Activated CD8-positive, alpha-beta T cell treated with anti-CD3 and anti-CD28 coated beads for 36 hours (primary cell): ENCODE results near the gene C1orf174. TPM values are rescaled to one million over a fixed set of nuclear protein-coding genes. Genes with fewer than 3 reads are reported as not detected.

ENCODE experiments used
- ATAC-seq: fragments of 200-7000 bp; cut with Tn5 transposase; one replicate; pipeline ENCODE4 v1.10.0; 2021; ENCODE audit warnings: mild to moderate bottlenecking, moderate library complexity
- CTCF ChIA-PET: fragments of 350-600 bp; sonication (Branson Sonifier 250); formaldehyde crosslinking; loops from one replicate; lab custom pipeline; 2021; ENCODE audit warnings: antibody characterized with exemption; lab: Charles Lee
- POLR2A ChIA-PET: fragments of 350-600 bp; sonication (Branson Sonifier 250); formaldehyde crosslinking; loops from one replicate; lab custom pipeline; 2021; ENCODE audit warnings: antibody characterized with exemption; lab: Charles Lee
- DNase-seq: peaks from one replicate; pipeline ENCODE4 v3.0.0-alpha.2; 2020
- H3K27ac Mint-ChIP-seq: one replicate; pipeline ENCODE4 v1.8.0; 2021; ENCODE audit warnings: mild to moderate bottlenecking, mixed read lengths
- H3K27me3 Mint-ChIP-seq: one replicate; pipeline ENCODE4 v1.8.0; 2021; ENCODE audit warnings: mixed read lengths
- H3K36me3 Mint-ChIP-seq: one replicate; pipeline ENCODE4 v1.8.0; 2021; ENCODE audit warnings: low read depth, mixed read lengths
- H3K4me1 Mint-ChIP-seq: one replicate; pipeline ENCODE4 v1.8.0; 2021; ENCODE audit warnings: low read depth, mixed read lengths
- H3K4me3 Mint-ChIP-seq: one replicate; pipeline ENCODE4 v1.8.0; 2021; ENCODE audit warnings: mild to moderate bottlenecking, moderate library complexity, mixed read lengths
- H3K9me3 Mint-ChIP-seq: one replicate; pipeline ENCODE4 v1.8.0; 2021; ENCODE audit warnings: mixed read lengths
- CTCF ChIP-seq: fragments of 200-600 bp; IDR thresholded peaks from one replicate; pipeline ENCODE4 v1.8.0; 2022; ENCODE audit warnings: antibody characterized with exemption, mild to moderate bottlenecking
- intact Hi-C: fragments of 100-400 bp; cut with micrococcal nuclease; formaldehyde crosslinking; loops from one replicate; pipeline ENCODE4 v1.10.0; 2022
- total RNA-seq, 2 experiments: library from RNA; stranded (reverse); gene quantifications; one replicate each; pipeline ENCODE4 v1.2.3, GENCODE V29; 2021

The C1orf174 gene
- total RNA-seq, 2 experiments from 2014 or later = 43.7 to 44.0 TPM

- H3K4me3 Mint-ChIP-seq = no peak overlapping the region
- no peak for DNase-seq
- peaks cover 1% of the 10 kb centered on the region for H3K27me3 Mint-ChIP-seq
- H3K9me3 Mint-ChIP-seq = peaks cover 6% of the 10 kb centered on the region
- no peak for TF ChIP-seq CTCF
- peaks cover 12% of the 10 kb centered on the region for H3K4me1 Mint-ChIP-seq
- H3K27ac Mint-ChIP-seq = no peak overlapping the region
- intact Hi-C loops = no loop called here
- no peaks in the 10 kb centered on the region for H3K36me3 Mint-ChIP-seq
- no peak for ATAC-seq
- CTCF ChIA-PET = interaction anchor here (1.1 kb wide), 1 partner anchor 14 kb away, joined by 3 read pairs; no protein-coding TSS in a partner anchor
- POLR2A ChIA-PET = interaction anchor here (0.6 to 1.2 kb wide), 2 partner anchors 83 to 748 kb away, joined by 3 read pairs; no protein-coding TSS in a partner anchor
Measured at GRCh38 chr1:3925256-3925655, 25.2 kb upstream of the C1orf174 start.

- Mint-ChIP-seq H3K4me1 (peaks cover 12% of the 10 kb centered on the region), H3K36me3 (no peaks in the 10 kb centered on the region), H3K4me3 (no peak overlapping the region), H3K27ac (no peak overlapping the region), H3K27me3 (peaks cover 1% of the 10 kb centered on the region), H3K9me3 (peaks cover 3% of the 10 kb centered on the region)
- CTCF ChIA-PET = interaction anchor here (1.1 kb wide), 1 partner anchor 14 kb away, joined by 3 read pairs; no protein-coding TSS in a partner anchor
- intact Hi-C loops = no loop called here
- ATAC-seq = no peak
- no peak for TF ChIP-seq CTCF
- POLR2A ChIA-PET = interaction anchor here (0.5 kb wide), 1 partner anchor 20 kb away, joined by 5 read pairs; no protein-coding TSS in a partner anchor
- no peak for DNase-seq
Measured at GRCh38 chr1:3924825-3925220, 24.8 kb upstream of the C1orf174 start.

GRCh38 chr1:3924186-3924824, 24.2 kb upstream of the C1orf174 start:
- ATAC-seq = no peak
- Mint-ChIP-seq H3K9me3 (peaks cover 1% of the 10 kb centered on the region), H3K27ac (no peak overlapping the region), H3K27me3 (peaks cover 1% of the 10 kb centered on the region), H3K4me3 (no peak overlapping the region), H3K4me1 (peaks cover 12% of the 10 kb centered on the region), H3K36me3 (no peaks in the 10 kb centered on the region)
- DNase-seq = no peak
- TF ChIP-seq CTCF = no peak
- ChIA-PET CTCF (no interaction called here), POLR2A (interaction anchor here (0.5 kb wide), 1 partner anchor 19 kb away, joined by 5 read pairs; no protein-coding TSS in a partner anchor)
- intact Hi-C loops = no loop called here

GRCh38 chr1:3923378-3924185, 23.5 kb upstream of the C1orf174 start:
- CTCF ChIA-PET = no interaction called here
- intact Hi-C loops = no loop called here
- Mint-ChIP-seq H3K9me3 (no peaks in the 10 kb centered on the region), H3K4me3 (no peak overlapping the region), H3K4me1 (peaks cover 12% of the 10 kb centered on the region), H3K27me3 (peaks cover 1% of the 10 kb centered on the region), H3K27ac (no peak overlapping the region), H3K36me3 (no peaks in the 10 kb centered on the region)
- no peak for TF ChIP-seq CTCF
- ATAC-seq (no peak), DNase-seq (no peak)
- POLR2A ChIA-PET = no interaction called here

- DNase-seq = no peak
- intact Hi-C loops = no loop called here
- peak; percentile 24 for ATAC-seq
- no peak for TF ChIP-seq CTCF
- H3K27ac Mint-ChIP-seq = no peak overlapping the region
- ChIA-PET POLR2A (no interaction called here), CTCF (no interaction called here)
- H3K9me3 Mint-ChIP-seq = no peaks in the 10 kb centered on the region
- H3K4me3 Mint-ChIP-seq = no peak overlapping the region
- no peaks in the 10 kb centered on the region for H3K36me3 Mint-ChIP-seq
- H3K27me3 Mint-ChIP-seq = peaks cover 1% of the 10 kb centered on the region
- peaks cover 12% of the 10 kb centered on the region for H3K4me1 Mint-ChIP-seq
Measured at GRCh38 chr1:3922851-3923250, 22.8 kb upstream of the C1orf174 start.
